ENCODE measurements around the gene NOS1AP. TPM values are rescaled to one million over a fixed set of nuclear protein-coding genes. Genes with fewer than 3 reads are reported as not detected.

NOS1AP gene
- polyA plus RNA-seq, 3 donors = 0.12 TPM; not detected in 2

- no peak for TF ChIP-seq CTCF (IDR thresholded peaks at IDR 0.05)
- Histone ChIP-seq H3K4me2 (replicated peaks; ENCODE audit: extremely low read depth, low read length, poor library complexity, severe bottlenecking) (no peak overlapping the region), H3K36me3 (replicated peaks in 1 of 2; ENCODE audit: control insufficient read depth in 1 of 2, insufficient read depth in 2 of 2, low read length in 2 of 2) (no peaks in the 10 kb centered on the region), H3K4me3 (replicated peaks in 1 of 3; ENCODE audit: low read depth in 2 of 3, low read length in 3 of 3) (no peak overlapping the region), H3K4me1 (ENCODE audit: control insufficient read depth in 1 of 2, insufficient read depth in 2 of 2, low read length in 2 of 2) (no peaks in the 10 kb centered on the region), H3K79me2 (ENCODE audit: insufficient read depth, low read length) (no peaks in the 10 kb centered on the region), H3K27me3 (ENCODE audit: control insufficient read depth in 2 of 2, insufficient read depth in 2 of 2, low read length in 2 of 2) (peaks cover 0 to 3% of the 10 kb centered on the region in 2 donors), H4K20me1 (ENCODE audit: insufficient read depth, low read length) (no peaks in the 10 kb centered on the region), H2AFZ (ENCODE audit: insufficient read depth, low read depth, low read length, poor library complexity, severe bottlenecking) (no peak overlapping the region), H3K27ac (ENCODE audit: low read depth in 1 of 2, low read length in 2 of 2) (no peak overlapping the region), H3K9ac (ENCODE audit: insufficient read depth, low read length, poor library complexity, severe bottlenecking) (no peak overlapping the region), H3K9me3 (replicated peaks in 1 of 2; ENCODE audit: control insufficient read depth in 1 of 2, insufficient read depth in 1 of 2, low read length in 2 of 2) (no peaks in the 10 kb centered on the region)
- intact Hi-C loops (cut with micrococcal nuclease) = no loop called here
- H3K4me1 Mint-ChIP-seq = no peaks in the 10 kb centered on the region
- no peak overlapping the region for H3K4me3 Mint-ChIP-seq
- H3K27me3 Mint-ChIP-seq (ENCODE audit: low read depth in 3 of 3) = peaks cover 4 to 6% (median 4%) of the 10 kb centered on the region in 3 donors
- no peak for DNase-seq
- H3K9me3 Mint-ChIP-seq = peaks cover 0 to 2% (median 0%) of the 10 kb centered on the region in 7 donors
- H3K36me3 Mint-ChIP-seq = no peaks in the 10 kb centered on the region
- WGBS (ENCODE audit: insufficient coverage) = no CpG with 5 or more reads among the region's 1 CpG
- no peak overlapping the region for H3K27ac Mint-ChIP-seq
Observed at GRCh38 chr1:162093095-162093494, 23.6 kb downstream of the NOS1AP start.

- H4K20me1 ChIP-seq (ENCODE audit: insufficient read depth, low read length) = no peaks in the 10 kb centered on the region
- H3K9me3 ChIP-seq (replicated peaks in 1 of 2; ENCODE audit: control insufficient read depth in 1 of 2, insufficient read depth in 1 of 2, low read length in 2 of 2) = no peaks in the 10 kb centered on the region
- Mint-ChIP-seq H3K4me1 (no peaks in the 10 kb centered on the region), H3K27me3 (ENCODE audit: low read depth in 3 of 3) (peaks cover 3 to 8% (median 4%) of the 10 kb centered on the region in 3 donors), H3K4me3 (no peak overlapping the region), H3K36me3 (no peaks in the 10 kb centered on the region), H3K27ac (no peak overlapping the region), H3K9me3 (peaks cover 0 to 6% (median 0%) of the 10 kb centered on the region in 7 donors)
- H3K4me3 ChIP-seq (replicated peaks in 1 of 3; ENCODE audit: low read depth in 2 of 3, low read length in 3 of 3) = no peak overlapping the region
- peaks cover 0 to 3% of the 10 kb centered on the region in 2 donors for H3K27me3 ChIP-seq (ENCODE audit: control insufficient read depth in 2 of 2, insufficient read depth in 2 of 2, low read length in 2 of 2)
- no peaks in the 10 kb centered on the region for H3K79me2 ChIP-seq (ENCODE audit: insufficient read depth, low read length)
- no peak overlapping the region for H3K9ac ChIP-seq (ENCODE audit: insufficient read depth, low read length, poor library complexity, severe bottlenecking)
- DNase-seq = no peak
- no CpG with 5 or more reads among the region's 1 CpG for WGBS (ENCODE audit: insufficient coverage)
- H2AFZ ChIP-seq (ENCODE audit: insufficient read depth, low read depth, low read length, poor library complexity, severe bottlenecking) = no peak overlapping the region
- intact Hi-C loops (cut with micrococcal nuclease) = no loop called here
- TF ChIP-seq CTCF (IDR thresholded peaks at IDR 0.05) = no peak
- H3K27ac ChIP-seq (ENCODE audit: low read depth in 1 of 2, low read length in 2 of 2) = no peak overlapping the region
- H3K4me1 ChIP-seq (ENCODE audit: control insufficient read depth in 1 of 2, insufficient read depth in 2 of 2, low read length in 2 of 2) = no peaks in the 10 kb centered on the region
- H3K4me2 ChIP-seq (replicated peaks; ENCODE audit: extremely low read depth, low read length, poor library complexity, severe bottlenecking) = no peak overlapping the region
- no peaks in the 10 kb centered on the region for H3K36me3 ChIP-seq (replicated peaks in 1 of 2; ENCODE audit: control insufficient read depth in 1 of 2, insufficient read depth in 2 of 2, low read length in 2 of 2)
Observed at GRCh38 chr1:162094271-162094670, 24.8 kb downstream of the NOS1AP start.
